ENCODE measurements around the gene CSE1L.
"Not testable (repeated sequence)": the region's sequence is repeated elsewhere in the genome, so short reads cannot be mapped to it uniquely, and the experiment has no call there.

The CSE1L gene

GRCh38 chr20:49134797-49135196 is 88.7 kb downstream of the CSE1L start:
- not testable (repeated sequence) for DNase-seq

- DNase-seq, result no peak
Observed at GRCh38 chr20:49136817-49137571, 90.9 kb downstream of the CSE1L start.

GRCh38 chr20:49138431-49138830 is 92.3 kb downstream of the CSE1L start:
- DNase-seq, result no peak

- DNase-seq, result no peak
Observed at GRCh38 chr20:49140411-49140810, 94.3 kb downstream of the CSE1L start.

- DNase-seq, result no peak
Observed at GRCh38 chr20:49140834-49141233, 94.7 kb downstream of the CSE1L start.
